Stimulated activated CD8-positive, alpha-beta memory T cell treated with anti-CD3 and anti-CD28 coated beads, Interleukin-7, amount 100 ng/mL, for 48 hours (primary cell): ENCODE measurements around the gene UBAP2L.
"Not testable (repeated sequence)": the region's sequence is repeated elsewhere in the genome, so short reads cannot be mapped to it uniquely, and the experiment has no call there.

Experiments used
- DNase-seq, 2 donors: peaks; one replicate each; pipeline ENCODE4 v3.0.0-alpha.2; 2020; ENCODE audit warnings: low read depth in 1 of 2; ENCODE audit errors: extremely low read depth in 1 of 2

The UBAP2L gene

DNA sequence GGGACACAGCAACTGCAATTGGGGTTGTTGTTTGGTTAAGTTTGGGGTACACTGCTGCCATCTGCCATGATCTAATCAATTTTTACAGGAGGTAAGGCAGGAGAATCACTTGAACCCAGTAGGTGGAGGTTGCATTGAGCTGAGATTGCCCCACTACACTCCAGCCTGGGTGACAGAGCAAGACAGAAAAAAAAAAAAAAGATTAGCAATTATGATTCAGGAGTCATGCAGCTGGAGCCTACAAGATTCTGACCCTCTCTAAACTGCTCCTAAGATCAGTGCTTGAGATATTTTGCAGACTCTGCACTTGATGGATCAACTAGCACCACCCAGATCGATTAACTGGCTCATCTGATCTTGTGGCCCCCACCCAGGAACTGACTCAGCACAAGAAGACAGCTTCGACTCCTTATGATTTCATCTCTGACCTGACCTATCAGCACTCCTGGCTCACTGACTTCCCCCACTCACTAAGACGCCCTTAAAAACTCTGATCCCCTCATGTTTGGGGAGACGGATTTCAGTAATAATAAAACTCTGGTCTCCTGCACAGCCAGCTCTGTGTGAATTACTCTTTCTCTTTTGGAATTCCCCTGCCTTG, 87.0 kb downstream of the UBAP2L start:
- not testable (repeated sequence) for DNase-seq

DNA sequence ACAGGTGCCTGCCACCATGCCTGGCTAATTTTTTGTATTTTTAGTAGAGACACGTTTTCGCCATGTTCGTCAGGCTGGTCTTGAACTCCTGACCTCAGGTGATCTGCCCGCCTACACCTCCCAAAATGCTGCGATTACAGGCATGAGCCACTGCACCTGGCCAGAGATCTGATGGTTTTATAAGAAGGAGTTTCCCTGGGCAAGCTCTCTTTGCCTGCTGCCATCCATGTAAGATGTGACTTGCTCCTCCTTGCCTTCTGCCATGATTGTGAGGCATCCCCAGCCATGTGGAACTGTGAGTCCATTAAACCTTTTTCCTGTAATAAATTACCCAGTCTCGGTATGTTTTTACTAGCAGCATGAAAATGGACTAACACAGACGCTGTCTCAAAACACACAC, 88.4 kb downstream of the UBAP2L start:
- DNase-seq, result not testable (repeated sequence)

DNA sequence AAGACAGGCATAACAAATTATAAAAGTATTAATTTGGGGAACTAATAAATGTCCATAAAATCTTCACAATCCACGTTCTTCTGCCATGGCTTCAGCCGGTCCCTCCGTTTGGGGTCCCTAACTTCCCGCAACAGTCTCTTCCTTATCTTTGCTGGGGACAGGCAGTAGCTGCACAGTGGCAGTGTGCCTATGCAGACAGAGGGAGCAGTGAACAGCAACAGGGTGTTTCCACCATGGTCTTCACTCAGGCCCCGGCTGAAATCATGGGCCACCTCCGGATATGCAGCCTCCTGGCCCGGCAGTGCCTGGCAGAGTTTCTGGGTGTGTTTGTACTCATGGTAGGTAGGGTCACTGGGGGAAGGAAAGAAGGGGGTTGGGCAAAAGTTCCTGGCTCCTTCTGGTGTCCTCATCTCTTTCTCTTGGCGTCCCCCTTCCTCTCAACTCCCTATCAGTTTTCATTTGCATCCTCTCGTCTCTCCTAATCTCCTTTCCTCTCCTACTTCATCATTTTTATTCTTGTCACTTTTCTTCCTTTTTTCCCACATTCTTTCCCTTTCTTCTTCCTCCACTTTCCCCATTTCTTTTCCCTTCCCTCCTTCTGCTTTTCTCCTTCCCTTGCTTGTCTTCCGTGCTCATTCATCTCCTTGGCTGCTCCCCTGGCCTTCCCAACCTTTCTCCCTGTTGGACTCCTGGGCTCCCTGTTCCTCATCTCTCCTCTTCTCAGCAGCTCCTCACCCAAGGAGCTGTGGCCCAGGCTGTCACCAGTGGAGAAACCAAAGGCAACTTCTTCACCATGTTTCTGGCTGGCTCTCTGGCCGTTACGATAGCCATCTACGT, 91.7 kb downstream of the UBAP2L start:
- not testable (repeated sequence) for DNase-seq

DNA sequence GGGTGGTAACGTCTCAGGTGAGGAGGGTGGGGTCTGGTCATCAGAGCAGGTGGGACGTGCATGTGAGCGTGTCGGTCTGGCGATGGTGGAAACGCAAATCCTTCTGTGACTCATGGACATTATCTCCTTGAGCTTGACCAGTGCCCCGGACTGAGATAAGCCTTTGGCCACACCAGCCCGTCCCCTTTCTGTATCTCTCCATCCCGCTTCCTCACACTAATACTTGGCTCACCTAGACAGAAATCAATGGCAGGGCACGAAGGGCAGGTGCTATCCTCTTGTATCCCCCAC, 92.3 kb downstream of the UBAP2L start:
- DNase-seq, result no peak

DNA sequence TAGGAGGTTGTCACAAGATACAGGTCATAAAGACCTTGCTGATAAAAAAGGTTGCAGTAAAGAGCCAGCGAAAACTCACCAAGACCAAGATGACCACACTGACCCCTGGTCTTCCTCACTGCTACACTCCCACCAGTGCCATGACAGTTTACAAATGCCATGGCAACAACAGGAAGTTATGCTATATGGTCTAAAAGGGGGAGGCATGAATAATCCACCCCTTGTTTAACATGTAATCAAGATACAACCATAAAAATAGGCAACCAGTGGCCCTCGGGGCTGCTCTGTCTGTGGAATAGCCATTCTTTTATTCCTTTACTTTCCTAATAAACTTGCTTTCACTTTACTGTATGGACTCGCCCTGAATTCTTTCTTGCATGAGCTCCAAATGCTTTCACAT, 93.5 kb downstream of the UBAP2L start:
- DNase-seq, result not testable (repeated sequence)

DNA sequence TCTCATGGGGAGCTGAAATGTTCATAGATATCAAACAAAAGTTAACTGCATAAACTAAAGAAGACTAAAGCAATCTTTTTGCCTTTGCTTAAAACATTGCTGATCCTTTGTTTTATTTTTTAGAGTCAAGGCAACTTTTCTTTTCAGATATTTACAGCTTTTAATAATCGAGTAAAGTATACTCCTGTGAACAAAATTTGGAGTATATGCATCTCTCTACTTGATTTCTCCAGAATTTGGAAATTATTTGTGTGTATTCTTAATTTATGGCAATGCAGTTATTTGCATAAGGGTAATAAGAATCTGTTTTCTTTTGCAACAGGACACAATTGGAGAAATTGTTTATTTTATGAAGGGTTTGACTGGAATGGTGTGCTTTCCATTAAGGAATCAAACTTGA, 95.9 kb downstream of the UBAP2L start:
- DNase-seq, result no peak

DNA sequence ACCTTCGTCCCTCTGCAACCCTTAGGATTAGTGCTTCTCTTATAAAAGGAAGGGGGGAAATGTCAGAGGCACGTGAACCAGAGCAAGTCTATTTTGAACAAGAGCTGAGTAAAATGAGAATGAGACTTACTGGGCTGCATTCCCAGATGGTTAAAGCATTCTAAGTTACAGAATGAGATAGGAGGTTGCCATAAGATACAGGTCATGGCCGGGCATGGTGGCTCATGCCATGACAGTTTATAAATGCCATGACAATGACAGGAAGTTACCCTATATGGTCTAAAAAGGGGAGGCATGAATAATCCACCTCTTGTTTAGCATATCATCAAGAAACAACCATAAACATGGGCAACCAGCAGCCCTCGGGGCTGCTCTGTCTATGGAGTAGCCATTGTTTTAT, 97.6 kb downstream of the UBAP2L start:
- no peak for DNase-seq
